ENCODE results near the gene SVOPL. TPM values are rescaled to one million over a fixed set of nuclear protein-coding genes. Genes with fewer than 3 reads are reported as not detected.

The SVOPL gene
- total RNA-seq, 4 donors from 2014 or later = not detected

DNA sequence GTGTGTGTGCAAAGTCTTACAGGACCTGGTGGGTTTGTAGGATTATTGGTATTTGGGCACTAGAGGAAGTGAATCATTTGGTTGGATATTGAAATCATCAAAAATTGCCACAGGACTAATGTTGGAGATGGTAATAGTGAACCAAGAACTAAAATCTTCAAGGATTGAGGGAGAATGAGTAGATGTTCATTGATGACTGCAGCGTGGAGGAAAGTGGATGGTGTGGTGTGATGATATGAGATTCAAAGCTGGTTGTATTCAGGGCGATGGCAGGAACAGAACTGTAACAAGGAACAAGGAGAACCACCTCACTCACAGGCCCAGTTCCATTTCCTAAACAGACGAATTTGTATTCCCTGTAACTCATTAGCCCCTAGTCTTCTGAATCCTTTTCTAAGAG is 150.8 kb downstream of the SVOPL start:
- TF ChIP-seq, protein P1, sequence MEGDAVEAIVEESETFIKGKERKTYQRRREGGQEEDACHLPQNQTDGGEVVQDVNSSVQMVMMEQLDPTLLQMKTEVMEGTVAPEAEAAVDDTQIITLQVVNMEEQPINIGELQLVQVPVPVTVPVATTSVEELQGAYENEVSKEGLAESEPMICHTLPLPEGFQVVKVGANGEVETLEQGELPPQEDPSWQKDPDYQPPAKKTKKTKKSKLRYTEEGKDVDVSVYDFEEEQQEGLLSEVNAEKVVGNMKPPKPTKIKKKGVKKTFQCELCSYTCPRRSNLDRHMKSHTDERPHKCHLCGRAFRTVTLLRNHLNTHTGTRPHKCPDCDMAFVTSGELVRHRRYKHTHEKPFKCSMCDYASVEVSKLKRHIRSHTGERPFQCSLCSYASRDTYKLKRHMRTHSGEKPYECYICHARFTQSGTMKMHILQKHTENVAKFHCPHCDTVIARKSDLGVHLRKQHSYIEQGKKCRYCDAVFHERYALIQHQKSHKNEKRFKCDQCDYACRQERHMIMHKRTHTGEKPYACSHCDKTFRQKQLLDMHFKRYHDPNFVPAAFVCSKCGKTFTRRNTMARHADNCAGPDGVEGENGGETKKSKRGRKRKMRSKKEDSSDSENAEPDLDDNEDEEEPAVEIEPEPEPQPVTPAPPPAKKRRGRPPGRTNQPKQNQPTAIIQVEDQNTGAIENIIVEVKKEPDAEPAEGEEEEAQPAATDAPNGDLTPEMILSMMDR (IDR thresholded peaks at IDR 0.05; ENCODE audit: low read depth) = no peak

DNA sequence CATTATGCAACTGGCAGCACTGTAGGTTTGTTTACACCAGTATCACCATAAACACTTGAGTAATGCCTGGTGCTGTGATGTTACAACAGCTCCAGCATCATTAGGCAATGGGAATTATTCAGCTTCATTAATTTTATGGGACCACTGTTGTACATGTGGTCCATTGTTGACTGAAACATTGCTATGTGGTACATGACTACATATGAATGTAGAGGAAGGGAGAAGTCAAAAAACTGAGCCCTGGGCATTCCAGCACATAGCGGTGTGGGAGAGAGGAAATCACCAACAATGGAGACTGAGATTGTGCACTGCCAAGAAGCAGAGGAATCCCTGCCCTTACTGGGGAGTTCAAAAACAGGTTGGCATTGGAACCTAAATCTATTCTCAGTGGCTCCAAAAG is 152.1 kb downstream of the SVOPL start:
- TF ChIP-seq, protein P1 (IDR thresholded peaks at IDR 0.05; ENCODE audit: low read depth) = no peak

DNA sequence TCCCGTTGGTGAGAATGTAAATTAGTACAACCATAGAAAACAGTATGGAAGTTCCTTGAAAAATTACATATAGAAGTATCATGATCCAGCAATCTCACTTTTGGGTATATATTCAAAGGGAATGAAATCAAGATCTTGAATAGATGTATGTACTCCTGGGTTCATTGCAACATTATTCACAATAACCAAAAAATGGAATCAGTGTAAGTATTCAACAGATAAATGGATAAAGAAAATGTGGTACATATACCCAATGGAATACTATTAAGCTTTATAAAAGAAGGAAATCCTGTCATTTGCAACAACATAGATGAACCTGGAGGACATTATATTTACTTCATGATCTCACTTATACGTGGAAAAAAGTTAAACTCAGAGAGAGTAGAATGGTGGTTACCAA is 154.3 kb downstream of the SVOPL start:
- TF ChIP-seq, protein P1 (IDR thresholded peaks at IDR 0.05; ENCODE audit: low read depth) = no peak

DNA sequence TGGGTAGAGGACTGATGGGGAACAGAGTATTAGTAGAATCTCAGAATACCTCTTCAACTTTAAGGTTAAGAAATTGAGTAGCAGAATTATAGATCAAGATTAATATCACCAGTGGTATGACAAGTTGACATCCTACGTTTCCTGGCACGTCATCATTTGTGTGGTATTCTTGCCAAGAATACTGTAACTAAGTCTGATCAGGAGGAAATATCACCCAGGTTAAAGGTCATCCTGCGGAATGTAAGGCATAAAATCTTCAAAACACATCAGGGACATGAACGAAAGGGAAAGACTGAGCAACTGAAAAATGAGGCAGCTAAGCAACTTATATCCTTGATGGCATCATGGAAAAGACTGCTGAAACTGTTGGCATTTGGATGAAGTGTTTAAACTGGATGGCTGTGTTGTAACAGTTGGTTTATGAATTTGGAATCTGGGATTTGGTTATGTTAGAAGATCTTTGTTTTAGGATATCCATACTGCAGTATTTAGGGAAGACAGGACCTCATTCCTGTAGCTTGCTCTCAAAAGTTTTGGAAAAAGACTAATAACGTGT is 155.0 kb downstream of the SVOPL start:
- TF ChIP-seq, protein P1 (IDR thresholded peaks at IDR 0.05; ENCODE audit: low read depth) = no peak

DNA sequence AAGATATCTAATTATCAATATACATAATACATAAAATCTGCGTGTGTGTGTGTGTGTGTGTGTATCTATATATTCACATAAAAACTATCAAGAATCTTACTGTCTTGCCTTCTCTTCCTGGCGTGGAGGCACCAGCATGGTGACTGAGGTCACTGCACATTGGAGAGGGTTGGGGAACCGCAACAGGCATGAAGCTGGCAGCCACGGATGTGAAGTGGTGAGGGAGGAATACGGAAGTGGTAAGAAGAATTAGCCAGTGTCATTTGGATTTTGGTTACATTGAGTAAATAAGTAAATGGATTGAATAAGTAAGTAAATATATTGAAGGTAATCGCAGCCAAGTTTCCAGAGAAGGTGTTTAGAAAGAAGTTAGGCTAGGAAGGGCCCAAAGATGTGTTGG is 156.0 kb downstream of the SVOPL start:
- TF ChIP-seq, protein P1 (IDR thresholded peaks at IDR 0.05; ENCODE audit: low read depth) = no peak

Small RNA genes within 50 kb of the gene (small RNA-seq; reads per million reads assigned to genes)
- gene RF00561 = not detected

Other genes starting within 250 kb of the SVOPL start
- gene TRIM24, start 241.1 kb downstream of the SVOPL start, total RNA-seq = 10 to 100 TPM; 11.7 to 18.8 (median 15.7) TPM
- gene TMEM213, start 96.6 kb upstream of the SVOPL start, total RNA-seq = not detected
- not detected for gene ATP6V0A4, start 96.8 kb upstream of the SVOPL start, total RNA-seq

Data from subcutaneous adipose tissue (tissue), 4 donors.